IMR-90 (cell line): ENCODE measurements around the gene SERP2.

Experiments
- CTCF ChIP-seq: conservative IDR thresholded peaks from 2 replicates; pipeline ENCODE4 v1.5.1; 2012; ENCODE audit warnings: mild to moderate bottlenecking, low read depth, low read length, improper control_type of control experiment
- MXI1 ChIP-seq: IDR thresholded peaks from 2 replicates; pipeline ENCODE4 v1.6.1; 2012; ENCODE audit warnings: low read depth, mild to moderate bottlenecking, low read length, moderate library complexity, borderline replicate concordance
- POLR2A ChIP-seq: IDR thresholded peaks from 2 replicates; pipeline ENCODE4 v1.6.1; 2012; ENCODE audit warnings: mild to moderate bottlenecking, low read depth, low read length
- RAD21 ChIP-seq: IDR thresholded peaks from 2 replicates; pipeline ENCODE4 v1.6.1; 2012; ENCODE audit warnings: low read length, improper control_type of control experiment
- SMC3 ChIP-seq: fragments of 150-350 bp; IDR thresholded peaks from 2 replicates; pipeline ENCODE4 v1.6.1; 2016; ENCODE audit warnings: low read depth, mild to moderate bottlenecking, antibody characterized with exemption, low read length, moderate library complexity
- TF ChIP-seq, protein P1 (sequence below): fragments of 150-350 bp; IDR thresholded peaks from 2 replicates; pipeline ENCODE4 v1.6.1; 2017; ENCODE audit warnings: mild to moderate bottlenecking, antibody characterized with exemption, low read length, low read depth

GRCh38 chr13:44342741-44343140 lies 30.9 kb upstream of the SERP2 start:
- TF ChIP-seq CTCF (no peak), RAD21 (no peak), MXI1 (no peak), POLR2A (no peak), SMC3 (no peak)
- TF ChIP-seq, protein P1, sequence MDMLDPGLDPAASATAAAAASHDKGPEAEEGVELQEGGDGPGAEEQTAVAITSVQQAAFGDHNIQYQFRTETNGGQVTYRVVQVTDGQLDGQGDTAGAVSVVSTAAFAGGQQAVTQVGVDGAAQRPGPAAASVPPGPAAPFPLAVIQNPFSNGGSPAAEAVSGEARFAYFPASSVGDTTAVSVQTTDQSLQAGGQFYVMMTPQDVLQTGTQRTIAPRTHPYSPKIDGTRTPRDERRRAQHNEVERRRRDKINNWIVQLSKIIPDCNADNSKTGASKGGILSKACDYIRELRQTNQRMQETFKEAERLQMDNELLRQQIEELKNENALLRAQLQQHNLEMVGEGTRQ: no peak
